WTC11 (cell line): ENCODE measurements around the gene GFOD1. TPM values are rescaled to one million over a fixed set of nuclear protein-coding genes. Genes with fewer than 3 reads are reported as not detected.

ENCODE experiments used
- ATAC-seq: fragments of 200-7000 bp; cut with Tn5 transposase; 2 replicates; pipeline ENCODE4 v1.10.0; 2021; ENCODE audit warnings: mild to moderate bottlenecking, moderate library complexity
- CTCF ChIA-PET: fragments of 300-600 bp; sonication (Branson Sonifier 250); formaldehyde crosslinking; loops from one replicate; lab custom pipeline; 2021; ENCODE audit warnings: antibody characterized with exemption; lab: Charles Lee
- POLR2A ChIA-PET: fragments of 350-600 bp; sonication (Branson Sonifier 250); formaldehyde crosslinking; loops from one replicate; lab custom pipeline; 2021; ENCODE audit warnings: antibody characterized with exemption; lab: Charles Lee
- DNase-seq: peaks from one replicate; pipeline ENCODE4 v3.0.0; 2021; ENCODE audit warnings: low spot score
- H3K27ac Mint-ChIP-seq: 2 replicates; pipeline ENCODE4 v1.8.0; 2021; ENCODE audit warnings: mixed read lengths
- H3K27me3 Mint-ChIP-seq: 2 replicates; pipeline ENCODE4 v1.8.0; 2021; ENCODE audit warnings: low read depth, mild to moderate bottlenecking, moderate library complexity, mixed read lengths
- H3K36me3 Mint-ChIP-seq: 2 replicates; pipeline ENCODE4 v1.8.0; 2021; ENCODE audit warnings: mixed read lengths
- H3K4me1 Mint-ChIP-seq: 2 replicates; pipeline ENCODE4 v1.8.0; 2022; ENCODE audit warnings: mixed read lengths
- H3K4me3 Mint-ChIP-seq: 2 replicates; pipeline ENCODE4 v1.8.0; 2021; ENCODE audit warnings: mild to moderate bottlenecking, moderate library complexity, mixed read lengths
- H3K9me3 Mint-ChIP-seq: 2 replicates; pipeline ENCODE4 v1.8.0; 2021; ENCODE audit warnings: mixed read lengths
- CBFB ChIP-seq: sonication (generic); formaldehyde crosslinking; IDR thresholded peaks from 2 replicates; pipeline ENCODE4 v1.8.1; 2022; ENCODE audit warnings: mild to moderate bottlenecking, low read depth, missing genetic modification reagents
- CREB1 ChIP-seq: sonication (generic); formaldehyde crosslinking; IDR thresholded peaks from 2 replicates; pipeline ENCODE4 v1.8.0; 2023; ENCODE audit warnings: mild to moderate bottlenecking, missing genetic modification reagents
- CREM ChIP-seq: sonication (generic); formaldehyde crosslinking; IDR thresholded peaks from 2 replicates; pipeline ENCODE4 v1.8.1; 2022; ENCODE audit warnings: mild to moderate bottlenecking, missing genetic modification reagents, moderate library complexity
- E2F5 ChIP-seq: sonication (generic); formaldehyde crosslinking; IDR thresholded peaks from 2 replicates; pipeline ENCODE4 v1.8.1; 2022; ENCODE audit warnings: mild to moderate bottlenecking, moderate library complexity, missing genetic modification reagents
- EMX1 ChIP-seq: fragments of 250-450 bp; sonication (Bioruptor Pico); IDR thresholded peaks from 2 replicates; pipeline ENCODE4 v1.8.0; 2021; ENCODE audit warnings: mild to moderate bottlenecking
- FOXP4 ChIP-seq: sonication (generic); formaldehyde crosslinking; IDR thresholded peaks from 2 replicates; pipeline ENCODE4 v1.8.0; 2022; ENCODE audit warnings: mild to moderate bottlenecking, missing genetic modification reagents
- GABPB1 ChIP-seq: sonication (generic); formaldehyde crosslinking; IDR thresholded peaks from 2 replicates; pipeline ENCODE4 v1.8.1; 2023; ENCODE audit warnings: mild to moderate bottlenecking, missing genetic modification reagents
- GTF2I ChIP-seq: fragments of 250-450 bp; sonication (Bioruptor Pico); conservative IDR thresholded peaks from 2 replicates; pipeline ENCODE4 v1.4.0; 2021; ENCODE audit warnings: mild to moderate bottlenecking
- IRF1 ChIP-seq: sonication (generic); formaldehyde crosslinking; IDR thresholded peaks from 2 replicates; pipeline ENCODE4 v1.8.0; 2023; ENCODE audit warnings: missing genetic modification reagents
- KAT7 ChIP-seq: sonication (generic); formaldehyde crosslinking; IDR thresholded peaks from 2 replicates; pipeline ENCODE4 v1.8.1; 2023; ENCODE audit warnings: missing genetic modification reagents, mild to moderate bottlenecking, borderline replicate concordance
- MYBL2 ChIP-seq: sonication (generic); formaldehyde crosslinking; IDR thresholded peaks from 2 replicates; pipeline ENCODE4 v1.8.1; 2023; ENCODE audit warnings: mild to moderate bottlenecking, moderate library complexity, missing genetic modification reagents
- NFYB ChIP-seq: sonication (generic); formaldehyde crosslinking; conservative IDR thresholded peaks from 2 replicates; pipeline ENCODE4 v1.8.0; 2022; ENCODE audit warnings: low read depth, missing genetic modification reagents
- NR1H2 ChIP-seq: sonication (generic); formaldehyde crosslinking; IDR thresholded peaks from 2 replicates; pipeline ENCODE4 v1.9.0; 2021; ENCODE audit warnings: mild to moderate bottlenecking, moderate library complexity, missing genetic modification reagents
- NR2C2 ChIP-seq: sonication (generic); formaldehyde crosslinking; IDR thresholded peaks from 2 replicates; pipeline ENCODE4 v1.8.0; 2022; ENCODE audit warnings: mild to moderate bottlenecking, missing genetic modification reagents
- NR3C1 ChIP-seq: sonication (generic); formaldehyde crosslinking; conservative IDR thresholded peaks from 2 replicates; pipeline ENCODE4 v1.8.1; 2023; ENCODE audit warnings: low read depth, mild to moderate bottlenecking, missing genetic modification reagents
- SMAD3 ChIP-seq: sonication (generic); formaldehyde crosslinking; IDR thresholded peaks from 2 replicates; pipeline ENCODE4 v1.8.0; 2022; ENCODE audit warnings: missing genetic modification reagents, mild to moderate bottlenecking, borderline replicate concordance
- SP1 ChIP-seq: sonication (generic); formaldehyde crosslinking; conservative IDR thresholded peaks from 2 replicates; pipeline ENCODE4 v1.8.1; 2022; ENCODE audit warnings: missing genetic modification reagents
- ZBTB21 ChIP-seq: sonication (generic); formaldehyde crosslinking; IDR thresholded peaks from 2 replicates; pipeline ENCODE4 v1.8.1; 2023; ENCODE audit warnings: mild to moderate bottlenecking, missing genetic modification reagents, borderline replicate concordance
- ZNF219 ChIP-seq: sonication (generic); formaldehyde crosslinking; IDR thresholded peaks from 2 replicates; pipeline ENCODE4 v1.8.0; 2023; ENCODE audit warnings: missing genetic modification reagents, mild to moderate bottlenecking, borderline replicate concordance
- ZNF232 ChIP-seq: sonication (generic); formaldehyde crosslinking; IDR thresholded peaks from 2 replicates; pipeline ENCODE4 v1.8.0; 2022; ENCODE audit warnings: mild to moderate bottlenecking, missing genetic modification reagents
- ZNF423 ChIP-seq: fragments of 250-450 bp; sonication (Bioruptor Pico); IDR thresholded peaks from 2 replicates; pipeline ENCODE4 v2.1.2; 2022; ENCODE audit warnings: mild to moderate bottlenecking, moderate library complexity
- ZNF671 ChIP-seq: fragments of 250-450 bp; sonication (Bioruptor Pico); IDR thresholded peaks from 2 replicates; pipeline ENCODE4 v1.8.0; 2021; ENCODE audit warnings: mild to moderate bottlenecking
- total RNA-seq: library from RNA; stranded (reverse); gene quantifications from 3 replicates; pipeline ENCODE4 v1.2.3, GENCODE V29; 2021
- TF ChIP-seq, protein P1 (sequence below): sonication (generic); formaldehyde crosslinking; IDR thresholded peaks from 2 replicates; pipeline ENCODE4 v1.8.0; 2023; ENCODE audit warnings: missing genetic modification reagents, mild to moderate bottlenecking, borderline replicate concordance

Gene GFOD1
- total RNA-seq, 1 experiment from 2014 or later: 8.5 TPM

- Mint-ChIP-seq H3K27ac (no peak overlapping the region), H3K4me1 (no peaks in the 10 kb centered on the region), H3K27me3 (no peaks in the 10 kb centered on the region), H3K4me3 (no peak overlapping the region), H3K9me3 (no peaks in the 10 kb centered on the region), H3K36me3 (peaks cover 78% of the 10 kb centered on the region)
- TF ChIP-seq ZNF671 (no peak), ZNF232 (CRISPR knock-in tag) (no peak), ZNF423 (CRISPR knock-in tag) (no peak), IRF1 (no peak), CBFB (CRISPR knock-in tag) (no peak), NR2C2 (no peak), FOXP4 (CRISPR knock-in tag) (no peak), SP1 (CRISPR knock-in tag) (no peak), NFYB (no peak), ZBTB21 (no peak), SMAD3 (CRISPR knock-in tag) (no peak), KAT7 (no peak), CREB1 (CRISPR knock-in tag) (no peak)
- TF ChIP-seq, protein P1, sequence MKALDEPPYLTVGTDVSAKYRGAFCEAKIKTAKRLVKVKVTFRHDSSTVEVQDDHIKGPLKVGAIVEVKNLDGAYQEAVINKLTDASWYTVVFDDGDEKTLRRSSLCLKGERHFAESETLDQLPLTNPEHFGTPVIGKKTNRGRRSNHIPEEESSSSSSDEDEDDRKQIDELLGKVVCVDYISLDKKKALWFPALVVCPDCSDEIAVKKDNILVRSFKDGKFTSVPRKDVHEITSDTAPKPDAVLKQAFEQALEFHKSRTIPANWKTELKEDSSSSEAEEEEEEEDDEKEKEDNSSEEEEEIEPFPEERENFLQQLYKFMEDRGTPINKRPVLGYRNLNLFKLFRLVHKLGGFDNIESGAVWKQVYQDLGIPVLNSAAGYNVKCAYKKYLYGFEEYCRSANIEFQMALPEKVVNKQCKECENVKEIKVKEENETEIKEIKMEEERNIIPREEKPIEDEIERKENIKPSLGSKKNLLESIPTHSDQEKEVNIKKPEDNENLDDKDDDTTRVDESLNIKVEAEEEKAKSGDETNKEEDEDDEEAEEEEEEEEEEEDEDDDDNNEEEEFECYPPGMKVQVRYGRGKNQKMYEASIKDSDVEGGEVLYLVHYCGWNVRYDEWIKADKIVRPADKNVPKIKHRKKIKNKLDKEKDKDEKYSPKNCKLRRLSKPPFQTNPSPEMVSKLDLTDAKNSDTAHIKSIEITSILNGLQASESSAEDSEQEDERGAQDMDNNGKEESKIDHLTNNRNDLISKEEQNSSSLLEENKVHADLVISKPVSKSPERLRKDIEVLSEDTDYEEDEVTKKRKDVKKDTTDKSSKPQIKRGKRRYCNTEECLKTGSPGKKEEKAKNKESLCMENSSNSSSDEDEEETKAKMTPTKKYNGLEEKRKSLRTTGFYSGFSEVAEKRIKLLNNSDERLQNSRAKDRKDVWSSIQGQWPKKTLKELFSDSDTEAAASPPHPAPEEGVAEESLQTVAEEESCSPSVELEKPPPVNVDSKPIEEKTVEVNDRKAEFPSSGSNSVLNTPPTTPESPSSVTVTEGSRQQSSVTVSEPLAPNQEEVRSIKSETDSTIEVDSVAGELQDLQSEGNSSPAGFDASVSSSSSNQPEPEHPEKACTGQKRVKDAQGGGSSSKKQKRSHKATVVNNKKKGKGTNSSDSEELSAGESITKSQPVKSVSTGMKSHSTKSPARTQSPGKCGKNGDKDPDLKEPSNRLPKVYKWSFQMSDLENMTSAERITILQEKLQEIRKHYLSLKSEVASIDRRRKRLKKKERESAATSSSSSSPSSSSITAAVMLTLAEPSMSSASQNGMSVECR: no peak
- POLR2A ChIA-PET: no interaction called here
- CTCF ChIA-PET: no interaction called here
- DNase-seq (no peak), ATAC-seq (no peak)
These were observed 167.4 kb downstream of the GFOD1 start for GRCh38 chr6:13319891-13320564.

DNA sequence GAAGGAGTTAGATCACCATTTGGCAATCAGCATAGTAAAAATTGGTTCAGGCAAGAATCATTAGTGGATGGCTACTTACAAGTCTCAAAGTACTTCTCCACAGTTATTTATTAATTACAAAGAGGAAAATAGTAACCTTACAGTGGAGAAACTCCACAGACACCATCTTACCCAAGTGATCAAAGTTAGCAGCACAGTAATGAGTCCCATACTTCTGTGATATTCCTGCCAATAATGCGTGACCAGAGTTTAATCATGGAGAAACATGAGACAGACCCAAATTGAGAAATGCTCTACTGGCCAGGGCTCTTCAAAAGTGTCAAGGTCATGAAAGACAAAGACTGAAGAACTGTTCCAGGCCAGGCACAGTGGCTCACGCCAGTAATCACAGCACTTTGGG is 168.6 kb downstream of the GFOD1 start:
- DNase-seq: no peak
- ChIA-PET POLR2A (no interaction called here), CTCF (no interaction called here)
- H3K4me3 Mint-ChIP-seq: no peak overlapping the region
- TF ChIP-seq FOXP4 (CRISPR knock-in tag) (no peak), E2F5 (CRISPR knock-in tag) (no peak), GABPB1 (CRISPR knock-in tag) (no peak), ZNF219 (CRISPR knock-in tag) (no peak), NR3C1 (CRISPR knock-in tag) (no peak), EMX1 (no peak), NR1H2 (no peak), SP1 (CRISPR knock-in tag) (no peak), CREM (CRISPR knock-in tag) (no peak), GTF2I (CRISPR knock-in tag) (no peak), NR2C2 (no peak), CREB1 (CRISPR knock-in tag) (no peak), MYBL2 (CRISPR knock-in tag) (no peak)
- no peak overlapping the region for H3K27ac Mint-ChIP-seq
- H3K9me3 Mint-ChIP-seq: no peaks in the 10 kb centered on the region
- no peak for ATAC-seq
- no peaks in the 10 kb centered on the region for H3K27me3 Mint-ChIP-seq
- H3K36me3 Mint-ChIP-seq: peaks cover 79% of the 10 kb centered on the region
- H3K4me1 Mint-ChIP-seq: no peaks in the 10 kb centered on the region
